HEK293 (cell line): ENCODE data around the gene LHFPL2.

Source experiments
- CTCF ChIA-PET: fragments of 350-600 bp; formaldehyde crosslinking; extraction: SDS; loops from one replicate; lab custom pipeline; 2021; ENCODE audit warnings: antibody characterized with exemption; lab: Yijun Ruan, JAX
- POLR2A ChIA-PET: fragments of 300-600 bp; formaldehyde crosslinking; extraction: SDS; loops from one replicate; lab custom pipeline; 2020; ENCODE audit warnings: antibody characterized with exemption, inconsistent platforms; lab: Yijun Ruan, JAX
- H3K27ac ChIP-seq: fragments of 200-500 bp; sonication (Bioruptor generic); 2 replicates; pipeline ENCODE4 v1.5.1; 2014; ENCODE audit warnings: low read depth, low read length, control low read depth, inconsistent platforms; ENCODE audit errors: extremely low read depth
- H3K36me3 ChIP-seq, 2 experiments: fragments of 200-500 bp in 1 of 2; sonication (Bioruptor generic) in 1 of 2; 1 replicate in 1 of 2; 2 replicates in 1 of 2; pipeline ENCODE4 v1.5.1; 2014 to 2017; ENCODE audit warnings: inconsistent platforms in 2 of 2, low read length in 2 of 2; ENCODE audit not compliant: control insufficient read depth in 2 of 2, insufficient read depth in 1 of 2
- H3K4me1 ChIP-seq: fragments of 200-500 bp; sonication (Bioruptor generic); 2 replicates; pipeline ENCODE4 v1.5.1; 2014; ENCODE audit warnings: mild to moderate bottlenecking, low read length, inconsistent platforms; ENCODE audit not compliant: control insufficient read depth, insufficient read depth
- H3K4me3 ChIP-seq: 2 replicates; pipeline ENCODE4 v1.5.1; 2011; ENCODE audit warnings: low read depth, mild to moderate bottlenecking, control low read depth, low read length, moderate library complexity
- H3K9me3 ChIP-seq: fragments of 200-500 bp; sonication (Bioruptor generic); 2 replicates; pipeline ENCODE4 v1.5.1; 2014; ENCODE audit warnings: low read depth, low read length, inconsistent platforms; ENCODE audit not compliant: control insufficient read depth, insufficient read depth
- BCL11A ChIP-seq: fragments of 450-650 bp; formaldehyde crosslinking; IDR thresholded peaks from 2 replicates; pipeline ENCODE4 v1.5.1; 2016; ENCODE audit warnings: low read depth, missing biosample characterization, missing genetic modification characterization
- CTCF ChIP-seq: fragments of 450-650 bp; formaldehyde crosslinking; IDR thresholded peaks from 2 replicates; pipeline ENCODE4 v1.5.1; 2016; ENCODE audit warnings: missing biosample characterization, missing genetic modification characterization
- HIC1 ChIP-seq: fragments of 450-650 bp; formaldehyde crosslinking; IDR thresholded peaks from 2 replicates; pipeline ENCODE4 v1.5.1; 2016; ENCODE audit warnings: missing biosample characterization, missing genetic modification characterization
- HOXD13 ChIP-seq: sonication (generic); formaldehyde crosslinking; IDR thresholded peaks from 2 replicates; pipeline ENCODE4 v1.8.0; 2022; ENCODE audit warnings: missing genetic modification reagents, borderline replicate concordance
- IKZF3 ChIP-seq: fragments of 450-650 bp; IDR thresholded peaks from 2 replicates; pipeline ENCODE4 v1.5.0; 2018; ENCODE audit warnings: missing biosample characterization, mild to moderate bottlenecking, missing genetic modification characterization, moderate library complexity
- KLF16 ChIP-seq: fragments of 450-650 bp; formaldehyde crosslinking; IDR thresholded peaks from 2 replicates; pipeline ENCODE4 v1.5.1; 2017; ENCODE audit warnings: missing biosample characterization, missing genetic modification characterization
- KLF17 ChIP-seq: fragments of 450-650 bp; formaldehyde crosslinking; IDR thresholded peaks from 2 replicates; pipeline ENCODE4 v1.5.1; 2016; ENCODE audit warnings: missing biosample characterization, missing genetic modification characterization
- OVOL3 ChIP-seq: fragments of 450-650 bp; formaldehyde crosslinking; IDR thresholded peaks from 2 replicates; pipeline ENCODE4 v1.5.1; 2016; ENCODE audit warnings: missing biosample characterization, missing genetic modification characterization
- SALL2 ChIP-seq: fragments of 450-650 bp; formaldehyde crosslinking; IDR thresholded peaks from 2 replicates; pipeline ENCODE4 v1.5.0; 2017; ENCODE audit warnings: missing biosample characterization, mild to moderate bottlenecking, missing genetic modification characterization, borderline replicate concordance
- SCRT1 ChIP-seq: fragments of 450-650 bp; formaldehyde crosslinking; IDR thresholded peaks from 2 replicates; pipeline ENCODE4 v1.5.1; 2016; ENCODE audit warnings: missing biosample characterization, missing genetic modification characterization, borderline replicate concordance
- SCRT2 ChIP-seq: fragments of 450-650 bp; formaldehyde crosslinking; IDR thresholded peaks from 2 replicates; pipeline ENCODE4 v1.5.1; 2016; ENCODE audit warnings: missing biosample characterization, missing genetic modification characterization
- SETDB1 ChIP-seq: IDR thresholded peaks from one replicate; pipeline ENCODE4 v1.6.1; 2017; ENCODE audit warnings: mild to moderate bottlenecking, low read length, moderate library complexity, mixed read lengths; ENCODE audit not compliant: insufficient read length
- ZBTB48 ChIP-seq: fragments of 450-650 bp; formaldehyde crosslinking; IDR thresholded peaks from 2 replicates; pipeline ENCODE4 v1.5.1; 2016; ENCODE audit warnings: missing biosample characterization, missing genetic modification characterization
- ZFP3 ChIP-seq: fragments of 450-650 bp; formaldehyde crosslinking; IDR thresholded peaks from 2 replicates; pipeline ENCODE4 v1.5.1; 2016; ENCODE audit warnings: low read depth, missing biosample characterization, missing genetic modification characterization
- ZIC2 ChIP-seq: fragments of 450-650 bp; formaldehyde crosslinking; IDR thresholded peaks from 2 replicates; pipeline ENCODE4 v1.5.1; 2016; ENCODE audit warnings: missing biosample characterization, missing genetic modification characterization
- ZNF133 ChIP-seq: fragments of 450-650 bp; formaldehyde crosslinking; IDR thresholded peaks from 2 replicates; pipeline ENCODE4 v1.5.1; 2016; ENCODE audit warnings: missing biosample characterization, missing genetic modification characterization
- ZNF175 ChIP-seq: fragments of 450-650 bp; formaldehyde crosslinking; IDR thresholded peaks from 2 replicates; pipeline ENCODE4 v1.5.1; 2016; ENCODE audit warnings: missing biosample characterization, missing genetic modification characterization
- ZNF19 ChIP-seq: fragments of 450-650 bp; formaldehyde crosslinking; IDR thresholded peaks from 2 replicates; pipeline ENCODE4; 2016; ENCODE audit warnings: missing biosample characterization, missing genetic modification characterization, low read depth
- ZNF223 ChIP-seq: fragments of 450-650 bp; formaldehyde crosslinking; IDR thresholded peaks from 2 replicates; pipeline ENCODE4 v1.5.1; 2016; ENCODE audit warnings: missing biosample characterization, missing genetic modification characterization
- ZNF239 ChIP-seq: fragments of 450-650 bp; formaldehyde crosslinking; IDR thresholded peaks from 2 replicates; pipeline ENCODE4 v1.5.1; 2016; ENCODE audit warnings: missing biosample characterization, missing genetic modification characterization
- ZNF302 ChIP-seq: fragments of 450-650 bp; formaldehyde crosslinking; IDR thresholded peaks from 2 replicates; pipeline ENCODE4 v1.5.1; 2016; ENCODE audit warnings: missing biosample characterization, missing genetic modification characterization, low read depth
- ZNF354C ChIP-seq: fragments of 450-650 bp; formaldehyde crosslinking; IDR thresholded peaks from 2 replicates; pipeline ENCODE4 v1.5.1; 2016; ENCODE audit warnings: missing biosample characterization, missing genetic modification characterization, low read depth, borderline replicate concordance
- ZNF366 ChIP-seq: fragments of 450-650 bp; formaldehyde crosslinking; conservative IDR thresholded peaks from 2 replicates; pipeline ENCODE4 v1.5.1; 2016; ENCODE audit warnings: missing biosample characterization, missing genetic modification characterization
- ZNF37A ChIP-seq: fragments of 450-650 bp; IDR thresholded peaks from 2 replicates; pipeline ENCODE4 v1.5.1; 2018; ENCODE audit warnings: missing biosample characterization, missing genetic modification characterization
- ZNF394 ChIP-seq: fragments of 450-650 bp; formaldehyde crosslinking; IDR thresholded peaks from 2 replicates; pipeline ENCODE4 v1.5.1; 2016; ENCODE audit warnings: missing biosample characterization, missing genetic modification characterization, mild to moderate bottlenecking, moderate library complexity, borderline replicate concordance
- ZNF433 ChIP-seq: fragments of 450-650 bp; formaldehyde crosslinking; IDR thresholded peaks from 2 replicates; pipeline ENCODE4 v1.5.1; 2016; ENCODE audit warnings: missing biosample characterization, missing genetic modification characterization, low read depth
- ZNF48 ChIP-seq: fragments of 450-650 bp; formaldehyde crosslinking; IDR thresholded peaks from 2 replicates; pipeline ENCODE4 v1.5.1; 2016; ENCODE audit warnings: missing biosample characterization, missing genetic modification characterization
- ZNF488 ChIP-seq: fragments of 450-650 bp; formaldehyde crosslinking; IDR thresholded peaks from 2 replicates; pipeline ENCODE4 v1.5.1; 2016; ENCODE audit warnings: missing biosample characterization, missing genetic modification characterization
- ZNF610 ChIP-seq: fragments of 450-650 bp; formaldehyde crosslinking; IDR thresholded peaks from 2 replicates; pipeline ENCODE4 v1.5.1; 2016; ENCODE audit warnings: missing biosample characterization, missing genetic modification characterization, borderline replicate concordance
- ZNF629 ChIP-seq: fragments of 450-650 bp; formaldehyde crosslinking; IDR thresholded peaks from 2 replicates; pipeline ENCODE4 v1.5.1; 2017; ENCODE audit warnings: missing biosample characterization, missing genetic modification characterization
- ZNF658 ChIP-seq: fragments of 450-650 bp; formaldehyde crosslinking; IDR thresholded peaks from 2 replicates; pipeline ENCODE4; 2016; ENCODE audit warnings: missing biosample characterization, missing genetic modification characterization
- ZNF707 ChIP-seq: fragments of 450-650 bp; formaldehyde crosslinking; IDR thresholded peaks from 2 replicates; pipeline ENCODE4 v1.5.1; 2016; ENCODE audit warnings: missing biosample characterization, missing genetic modification characterization
- ZNF830 ChIP-seq: fragments of 450-650 bp; IDR thresholded peaks from 2 replicates; pipeline ENCODE4 v1.5.0; 2018; ENCODE audit warnings: missing biosample characterization, missing genetic modification characterization, low read depth, mild to moderate bottlenecking, moderate library complexity

The LHFPL2 gene

GRCh38 chr5:78508186-78508765 lies 140.3 kb downstream of the LHFPL2 start:
- ChIA-PET POLR2A (interaction anchor here (0.7 to 1.5 kb wide), 2 partner anchors 13 to 476 kb away, joined by 3 read pairs; no protein-coding TSS in a partner anchor), CTCF (interaction anchor here (0.7 to 2.0 kb wide), 6 partner anchors 11 to 428 kb away, joined by 3 to 9 read pairs (median 3); no protein-coding TSS in a partner anchor)
- H3K36me3 ChIP-seq: no peaks in the 10 kb centered on the region
- H3K4me1 ChIP-seq: peaks cover 45% of the 10 kb centered on the region
- no peak overlapping the region for H3K4me3 ChIP-seq
- H3K9me3 ChIP-seq: no peaks in the 10 kb centered on the region
- peak overlapping the region; percentile 53; the same call in 1 of the 2 replicates for H3K27ac ChIP-seq
- peak; percentile 72 for TF ChIP-seq ZNF366
- no peak for TF ChIP-seq ZNF133 (tag by site-specific recombination)
- TF ChIP-seq ZNF48 (tag by site-specific recombination): no peak
- TF ChIP-seq ZNF239: no peak
- TF ChIP-seq ZNF302 (tag by site-specific recombination): no peak
- peak; percentile 8; the same call in 1 of the 2 replicates for TF ChIP-seq BCL11A (tag by site-specific recombination)
- no peak; the same call in 1 of the 2 replicates for TF ChIP-seq ZBTB48
- TF ChIP-seq ZNF19 (tag by site-specific recombination): no peak
- TF ChIP-seq SCRT1 (tag by site-specific recombination): no peak; the same call in 1 of the 2 replicates
- TF ChIP-seq HIC1 (tag by site-specific recombination): no peak
- no peak for TF ChIP-seq ZNF433 (tag by site-specific recombination)
- peak; percentile 16; the same call in 1 of the 2 replicates for TF ChIP-seq HOXD13 (CRISPR knock-in tag)
- TF ChIP-seq ZNF707 (tag by site-specific recombination): no peak
- TF ChIP-seq ZIC2: peak; percentile 82
- TF ChIP-seq ZNF175: no peak
- no peak for TF ChIP-seq ZNF37A (tag by site-specific recombination)
- TF ChIP-seq KLF17 (tag by site-specific recombination): no peak
- peak; percentile 81; the same call in 1 of the 2 replicates for TF ChIP-seq ZNF488 (tag by site-specific recombination)
- peak; percentile 96 for TF ChIP-seq IKZF3 (tag by site-specific recombination)
- peak; percentile 64; the same call in 1 of the 2 replicates for TF ChIP-seq ZNF610 (tag by site-specific recombination)
- no peak for TF ChIP-seq ZNF830 (tag by site-specific recombination)
- TF ChIP-seq SETDB1: no peak
- peak; percentile 86 for TF ChIP-seq ZNF629
- no peak for TF ChIP-seq SCRT2 (tag by site-specific recombination)
- TF ChIP-seq CTCF: no peak
- no peak for TF ChIP-seq SALL2 (tag by site-specific recombination)
- no peak for TF ChIP-seq ZNF354C (tag by site-specific recombination)
- TF ChIP-seq ZNF394 (tag by site-specific recombination): peak; percentile 39; the same call in 1 of the 2 replicates
- TF ChIP-seq OVOL3 (tag by site-specific recombination): peak; percentile 67; the same call in 1 of the 2 replicates
- no peak for TF ChIP-seq ZNF658 (tag by site-specific recombination)
- TF ChIP-seq ZNF223 (tag by site-specific recombination): no peak
- no peak for TF ChIP-seq ZFP3 (tag by site-specific recombination)
- no peak for TF ChIP-seq KLF16 (tag by site-specific recombination)
